HG02623 (cell line): ENCODE results near the gene MIEF1.
"Not testable (repeated sequence)": the region's sequence is repeated elsewhere in the genome, so short reads cannot be mapped to it uniquely, and the experiment has no call there.

ENCODE experiments used
- ATAC-seq: cut with Tn5 transposase; IDR thresholded peaks from one replicate; pipeline ENCODE4 v1.9.1; 2021; ENCODE audit warnings: moderate library complexity; ENCODE audit not compliant: unreplicated experiment

Gene MIEF1

GRCh38 chr22:39489094-39490068 is 12.7 kb upstream of the MIEF1 start:
- ATAC-seq: no peak

- peak; percentile 81 for ATAC-seq
Observed at GRCh38 chr22:39490135-39490798, 11.8 kb upstream of the MIEF1 start.

GRCh38 chr22:39490966-39491680 is 11.0 kb upstream of the MIEF1 start:
- ATAC-seq: no peak

- no peak for ATAC-seq
Observed at GRCh38 chr22:39491696-39492095, 10.4 kb upstream of the MIEF1 start.

GRCh38 chr22:39492186-39492585 is 9.9 kb upstream of the MIEF1 start:
- ATAC-seq: no peak

GRCh38 chr22:39493759-39494158 is 8.3 kb upstream of the MIEF1 start:
- no peak for ATAC-seq

- ATAC-seq: no peak
Observed at GRCh38 chr22:39494471-39495120, 7.5 kb upstream of the MIEF1 start.

- no peak for ATAC-seq
Observed at GRCh38 chr22:39496131-39496838, 5.8 kb upstream of the MIEF1 start.

- no peak for ATAC-seq
Observed at GRCh38 chr22:39497429-39497828, 4.7 kb upstream of the MIEF1 start.

- ATAC-seq: no peak
Observed at GRCh38 chr22:39498368-39498767, 3.7 kb upstream of the MIEF1 start.

- ATAC-seq: no peak
Observed at GRCh38 chr22:39498802-39499201, 3.3 kb upstream of the MIEF1 start.

- ATAC-seq: no peak
Observed at GRCh38 chr22:39500101-39500500, 2.0 kb upstream of the MIEF1 start.

- no peak for ATAC-seq
Observed at GRCh38 chr22:39501644-39502108, 414 bp upstream of the MIEF1 start.

- no peak for ATAC-seq
Observed at GRCh38 chr22:39502789-39503409, 809 bp downstream of the MIEF1 start.

GRCh38 chr22:39503630-39504029 is 1.5 kb downstream of the MIEF1 start:
- ATAC-seq: no peak

GRCh38 chr22:39504071-39504470 is 2.0 kb downstream of the MIEF1 start:
- no peak for ATAC-seq

GRCh38 chr22:39507021-39507420 is 4.9 kb downstream of the MIEF1 start:
- not testable (repeated sequence) for ATAC-seq

- no peak for ATAC-seq
Observed at GRCh38 chr22:39508393-39508792, 6.3 kb downstream of the MIEF1 start.

- ATAC-seq: no peak
Observed at GRCh38 chr22:39510529-39511149, 8.5 kb downstream of the MIEF1 start.
